Endothelial cell of umbilical vein (primary cell): ENCODE results near the gene CDH3. TPM values are rescaled to one million over a fixed set of nuclear protein-coding genes. Genes with fewer than 3 reads are reported as not detected.

Experiments
- BruUV-seq: library from RNA; stranded (reverse); fragments of 400-500 nt; replicated peaks from 2 replicates; lab custom pipeline; 2021; lab: Mats Ljungman, UMichigan
- CTCF ChIA-PET: fragments of 300-600, 350-600 bp; sonication (Branson Sonifier 250); formaldehyde crosslinking; loops from one replicate; lab custom pipeline; 2021; ENCODE audit warnings: antibody characterized with exemption, inconsistent platforms; lab: Charles Lee
- POLR2A ChIA-PET: fragments of 300-600, 350-600 bp; sonication (Branson Sonifier 250); formaldehyde crosslinking; loops from one replicate; lab custom pipeline; 2021; ENCODE audit warnings: antibody characterized with exemption, inconsistent platforms; lab: Charles Lee
- DNase-seq: peaks from one replicate; pipeline ENCODE4 v3.0.0-alpha.2; 2011; ENCODE audit warnings: low read depth, low spot score
- FAIRE-seq: peaks from 2 replicates; lab custom pipeline; 2011; peaks lifted over from hg19 to GRCh38; lab: Jason Lieb, UNC
- H2AFZ ChIP-seq: 2 replicates; pipeline ENCODE4 v1.6.0; 2012; ENCODE audit warnings: low read depth, low read length, control low read depth, inconsistent platforms
- H3K27ac ChIP-seq: 2 replicates; pipeline ENCODE4 v1.5.1; 2011; ENCODE audit warnings: low read depth, mild to moderate bottlenecking, control low read depth, low read length, moderate library complexity; ENCODE audit not compliant: insufficient read depth
- H3K27me3 ChIP-seq, 2 experiments: 2 replicates each; pipeline versions ENCODE4 v1.6.0 to v1.6.1; 2011; ENCODE audit warnings: low read length in 2 of 2, mixed read lengths in 1 of 2; ENCODE audit not compliant: control insufficient read depth in 2 of 2, insufficient read depth in 2 of 2
- H3K36me3 ChIP-seq, 2 experiments: 2 replicates in 1 of 2; 3 replicates in 1 of 2; pipeline ENCODE4 v1.5.1; 2011; ENCODE audit warnings: low read length in 2 of 2, mild to moderate bottlenecking in 1 of 2, moderate library complexity in 1 of 2; ENCODE audit not compliant: control insufficient read depth in 2 of 2, insufficient read depth in 2 of 2; ENCODE audit errors: extremely low read depth in 1 of 2
- H3K4me1 ChIP-seq: 3 replicates; pipeline ENCODE4 v1.5.1; 2011; ENCODE audit warnings: mild to moderate bottlenecking, low read length; ENCODE audit not compliant: control insufficient read depth, insufficient read depth; ENCODE audit errors: extremely low read depth
- H3K4me2 ChIP-seq: 2 replicates; pipeline ENCODE4 v1.6.1; 2011; ENCODE audit warnings: low read length, control low read depth, mixed read lengths; ENCODE audit not compliant: insufficient read depth
- H3K4me3 ChIP-seq, 3 experiments: fragments of 200-600 bp in 1 of 3; sonication (generic), shearing (Covaris generic) in 1 of 3; replicated peaks in 1 of 3; 2 replicates each; pipeline ENCODE4 v1.5.1; 2011 to 2016; ENCODE audit warnings: control low read depth in 3 of 3, low read length in 3 of 3, mild to moderate bottlenecking in 2 of 3, inconsistent platforms in 1 of 3, low read depth in 1 of 3, moderate library complexity in 1 of 3; ENCODE audit not compliant: insufficient read depth in 1 of 3
- H3K79me2 ChIP-seq: 2 replicates; pipeline ENCODE4 v1.6.0; 2012; ENCODE audit warnings: low read length, inconsistent platforms; ENCODE audit not compliant: control insufficient read depth, insufficient read depth
- H3K9ac ChIP-seq: replicated peaks from 2 replicates; pipeline ENCODE3; 2011; ENCODE audit warnings: low read length, control low read depth; ENCODE audit not compliant: insufficient read depth; ENCODE audit errors: extremely low read depth
- H3K9me1 ChIP-seq: replicated peaks from 3 replicates; pipeline ENCODE4 v1.6.0; 2011; ENCODE audit warnings: mild to moderate bottlenecking, low read length; ENCODE audit not compliant: control insufficient read depth, insufficient read depth; ENCODE audit errors: extremely low read depth
- H3K9me3 ChIP-seq: replicated peaks from 2 replicates; pipeline ENCODE4 v1.5.1; 2012; ENCODE audit warnings: low read length, inconsistent platforms; ENCODE audit not compliant: control insufficient read depth, insufficient read depth
- H4K20me1 ChIP-seq: replicated peaks from 2 replicates; pipeline ENCODE3; 2011; ENCODE audit warnings: mild to moderate bottlenecking, low read length; ENCODE audit not compliant: control insufficient read depth, insufficient read depth; ENCODE audit errors: extremely low read depth
- EZH2 ChIP-seq: IDR thresholded peaks from 2 replicates; pipeline ENCODE4 v1.6.1; 2012; ENCODE audit warnings: borderline replicate concordance, low read depth, mild to moderate bottlenecking, moderate library complexity, low read length, inconsistent platforms; ENCODE audit not compliant: severe bottlenecking
- FOS ChIP-seq: IDR thresholded peaks from 2 replicates; pipeline ENCODE4 v1.6.1; 2011; ENCODE audit warnings: mild to moderate bottlenecking, low read length, moderate library complexity, borderline replicate concordance; ENCODE audit not compliant: insufficient read depth
- GATA2 ChIP-seq: IDR thresholded peaks from 2 replicates; pipeline ENCODE4 v1.7.0; 2011; ENCODE audit warnings: low read depth, mild to moderate bottlenecking, moderate library complexity, mixed read lengths, low read length; ENCODE audit not compliant: insufficient read length, insufficient read depth
- JUN ChIP-seq: IDR thresholded peaks from 2 replicates; pipeline ENCODE4 v1.6.1; 2011; ENCODE audit warnings: borderline replicate concordance, low read depth; ENCODE audit not compliant: insufficient read length, insufficient read depth
- MAX ChIP-seq: IDR thresholded peaks from 2 replicates; pipeline ENCODE4 v1.6.1; 2011; ENCODE audit not compliant: insufficient read depth, insufficient read length
- MYC ChIP-seq: IDR thresholded peaks from one replicate; pipeline ENCODE4 v1.6.1; 2011; ENCODE audit warnings: mild to moderate bottlenecking, low read depth, low read length
- POLR2A ChIP-seq: IDR thresholded peaks from 2 replicates; pipeline ENCODE4 v1.6.1; 2012; ENCODE audit warnings: low read depth, mild to moderate bottlenecking, control low read depth, low read length
- POLR2AphosphoS5 ChIP-seq: IDR thresholded peaks from 2 replicates; pipeline ENCODE4 v1.6.1; 2012; ENCODE audit warnings: low read depth, mild to moderate bottlenecking, control low read depth, low read length, moderate library complexity; ENCODE audit not compliant: insufficient read depth
- dilution Hi-C: fragments of 300-500 bp; cut with MboI; formaldehyde crosslinking; loops from one replicate; pipeline ENCODE4 v1.15.0; 2019; ENCODE audit warnings: low sequenced_read_pairs; ENCODE audit not compliant: extremely low pct_ligation_motif_present
- intact Hi-C: fragments of 100-400 bp; cut with micrococcal nuclease; formaldehyde crosslinking; loops from one replicate; pipeline ENCODE4 v1.10.0; 2022
- polyA plus RNA-seq, 4 experiments: library from polyadenylated mRNA; depleted of rRNA in 3 of 4; stranded (reverse) in 3 of 4; unstranded in 1 of 4; fragments of >200 nt; gene quantifications; 2 replicates each; pipeline versions ENCODE4 v1.2.1 to v1.2.3, GENCODE V29; 2011 to 2012; ENCODE audit warnings: missing spikeins in 1 of 4
- total RNA-seq: library from RNA; stranded (reverse); gene quantifications from 2 replicates; pipeline ENCODE4 v1.2.3, GENCODE V29; 2021
- TF ChIP-seq, protein P1 (sequence below), 2 donors: IDR thresholded peaks; 1 replicate in 1 of 2; 2 replicates in 1 of 2; pipeline ENCODE4 v1.5.1; 2011; ENCODE audit warnings: low read length in 2 of 2, mild to moderate bottlenecking in 2 of 2, moderate library complexity in 2 of 2, control low read depth in 1 of 2, inconsistent platforms in 1 of 2, low read depth in 1 of 2; ENCODE audit not compliant: insufficient read depth in 1 of 2; ENCODE audit errors: extremely low read depth in 1 of 2

The CDH3 gene
- total and polyA plus RNA-seq, 2 donors (not counting 3 experiments of a cell fraction or from before 2014, with no cell fraction given) = 0.03 TPM; not detected in 1

- ChIA-PET CTCF (no interaction called here), POLR2A (no interaction called here)
- Histone ChIP-seq H3K4me3 (no peak overlapping the region), H3K79me2 (no peaks in the 10 kb centered on the region), H3K9me1 (no peaks in the 10 kb centered on the region), H3K27ac (no peak overlapping the region), H3K36me3 (no peaks in the 10 kb centered on the region), H3K9ac (no peak overlapping the region), H3K9me3 (no peaks in the 10 kb centered on the region), H3K27me3 (no peaks in the 10 kb centered on the region), H3K4me1 (no peaks in the 10 kb centered on the region), H4K20me1 (no peaks in the 10 kb centered on the region), H2AFZ (no peak overlapping the region), H3K4me2 (no peak overlapping the region)
- no peak for FAIRE-seq
- DNase-seq = no peak
- intact Hi-C loops (no loop called here), dilution Hi-C loops (no loop called here)
- TF ChIP-seq POLR2A (no peak), GATA2 (no peak), MAX (no peak), MYC (no peak), JUN (no peak), EZH2 (no peak), POLR2AphosphoS5 (no peak), FOS (no peak)
- TF ChIP-seq, protein P1, sequence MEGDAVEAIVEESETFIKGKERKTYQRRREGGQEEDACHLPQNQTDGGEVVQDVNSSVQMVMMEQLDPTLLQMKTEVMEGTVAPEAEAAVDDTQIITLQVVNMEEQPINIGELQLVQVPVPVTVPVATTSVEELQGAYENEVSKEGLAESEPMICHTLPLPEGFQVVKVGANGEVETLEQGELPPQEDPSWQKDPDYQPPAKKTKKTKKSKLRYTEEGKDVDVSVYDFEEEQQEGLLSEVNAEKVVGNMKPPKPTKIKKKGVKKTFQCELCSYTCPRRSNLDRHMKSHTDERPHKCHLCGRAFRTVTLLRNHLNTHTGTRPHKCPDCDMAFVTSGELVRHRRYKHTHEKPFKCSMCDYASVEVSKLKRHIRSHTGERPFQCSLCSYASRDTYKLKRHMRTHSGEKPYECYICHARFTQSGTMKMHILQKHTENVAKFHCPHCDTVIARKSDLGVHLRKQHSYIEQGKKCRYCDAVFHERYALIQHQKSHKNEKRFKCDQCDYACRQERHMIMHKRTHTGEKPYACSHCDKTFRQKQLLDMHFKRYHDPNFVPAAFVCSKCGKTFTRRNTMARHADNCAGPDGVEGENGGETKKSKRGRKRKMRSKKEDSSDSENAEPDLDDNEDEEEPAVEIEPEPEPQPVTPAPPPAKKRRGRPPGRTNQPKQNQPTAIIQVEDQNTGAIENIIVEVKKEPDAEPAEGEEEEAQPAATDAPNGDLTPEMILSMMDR (IDR thresholded peaks at IDR 0.05; ENCODE audit: extremely low read depth in 1 of 2, insufficient read depth in 1 of 2, low read depth in 1 of 2, low read length in 2 of 2) = no peak
- no TSS peak for BruUV-seq
Observed at GRCh38 chr16:68660359-68660795, 15.3 kb downstream of the CDH3 start.
